OCI-M2 (cell line): ENCODE measurements around the gene PAEP.
"Not testable (repeated sequence)": the region's sequence is repeated elsewhere in the genome, so short reads cannot be mapped to it uniquely, and the experiment has no call there.

Source experiments
- DNase-seq: peaks from one replicate; lab custom pipeline; 2025; ENCODE audit not compliant: unreplicated experiment; lab: John Stamatoyannopoulos, UW

The PAEP gene

DNA sequence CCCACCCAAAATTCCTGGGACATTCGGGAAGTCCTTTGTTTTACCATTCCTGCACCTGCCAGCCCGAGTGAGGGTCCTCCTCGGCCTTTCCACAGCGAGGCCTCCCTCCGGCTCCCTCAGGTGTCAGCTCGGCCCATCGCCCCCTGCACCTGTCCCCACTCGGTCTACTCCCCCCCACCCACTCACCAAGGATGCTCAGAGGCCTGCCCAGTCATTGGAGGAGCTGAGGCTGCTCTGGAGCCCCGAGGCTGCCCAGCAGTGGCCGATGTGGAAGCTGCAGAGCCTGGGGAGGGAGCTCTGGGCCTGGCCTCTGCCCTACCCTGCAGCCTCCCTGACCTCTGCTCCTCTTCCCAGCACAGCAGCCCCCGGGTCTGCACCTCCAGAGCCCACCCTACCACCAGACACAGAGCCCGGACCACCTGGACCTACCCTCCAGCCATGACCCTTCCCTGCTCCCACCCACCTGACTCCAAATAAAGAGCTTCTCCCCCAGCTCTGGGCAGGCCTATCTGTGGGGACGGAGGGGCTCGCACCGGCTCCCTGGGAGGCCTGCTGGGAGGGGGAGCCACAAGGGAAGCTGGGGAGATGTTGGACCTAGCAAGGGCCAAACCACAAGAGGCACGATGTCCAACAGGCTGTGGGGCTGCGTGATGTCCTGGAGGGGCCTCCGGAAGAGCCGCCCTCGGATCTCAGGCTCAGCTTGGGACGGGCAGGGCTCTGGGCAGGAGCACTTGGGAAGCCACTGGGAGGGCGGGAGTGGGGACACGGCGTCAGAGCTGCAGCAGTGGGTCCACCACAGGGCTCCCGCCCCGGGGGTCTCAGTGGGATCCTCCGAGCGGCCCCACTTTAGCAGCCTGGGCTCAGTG lies 11.8 kb upstream of the PAEP start:
- DNase-seq = not testable (repeated sequence)

GRCh38 chr9:135550344-135550918 lies 11.1 kb upstream of the PAEP start:
- no peak for DNase-seq

- no peak for DNase-seq
Observed at GRCh38 chr9:135551031-135551430, 10.5 kb upstream of the PAEP start.

GRCh38 chr9:135551456-135551855 lies 10.1 kb upstream of the PAEP start:
- DNase-seq = no peak

- DNase-seq = no peak
Observed at GRCh38 chr9:135552021-135552697, 9.4 kb upstream of the PAEP start.

DNA sequence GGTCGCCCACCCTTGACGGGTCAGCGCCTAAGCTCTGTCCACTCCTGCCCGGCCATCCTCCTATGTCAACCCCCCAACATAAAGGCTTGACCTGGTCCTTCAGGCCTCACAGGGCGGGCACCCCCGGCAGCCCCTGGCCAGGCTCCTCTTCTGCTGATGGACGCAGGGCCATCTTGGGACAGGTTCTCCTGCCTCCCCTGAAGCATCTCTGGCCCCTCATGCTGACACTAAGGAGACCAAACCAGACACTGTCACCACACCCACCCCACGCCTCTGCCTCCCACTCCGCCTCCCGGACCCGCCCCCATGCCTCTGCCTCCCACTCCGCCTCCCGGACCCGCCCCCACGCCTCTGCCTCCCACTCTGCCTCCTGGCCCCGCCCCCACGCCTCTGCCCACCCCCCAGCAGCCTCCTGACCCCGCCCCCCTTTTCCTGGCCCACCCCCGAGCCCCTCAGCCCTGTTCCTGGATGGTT lies 8.8 kb upstream of the PAEP start:
- DNase-seq = no peak

DNA sequence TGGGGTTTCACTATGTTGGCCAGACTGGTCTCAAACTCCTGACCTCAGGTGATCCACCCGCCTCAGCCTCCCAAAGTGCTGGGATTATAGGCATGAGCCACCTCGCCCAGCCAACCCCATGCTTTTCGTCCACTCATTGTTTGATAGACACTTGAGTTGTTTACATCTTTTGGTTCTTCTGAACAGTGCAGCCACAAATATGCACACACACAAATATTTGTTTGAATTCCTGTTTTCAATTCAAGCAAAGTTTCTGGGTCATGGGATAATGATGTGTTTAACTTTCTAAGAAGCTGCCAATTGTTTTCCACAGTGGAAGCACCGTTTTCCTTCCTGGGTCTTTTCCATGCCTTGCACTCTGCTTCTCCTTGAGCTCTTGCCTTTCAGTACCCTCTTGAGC lies 6.8 kb upstream of the PAEP start:
- DNase-seq = no peak

DNA sequence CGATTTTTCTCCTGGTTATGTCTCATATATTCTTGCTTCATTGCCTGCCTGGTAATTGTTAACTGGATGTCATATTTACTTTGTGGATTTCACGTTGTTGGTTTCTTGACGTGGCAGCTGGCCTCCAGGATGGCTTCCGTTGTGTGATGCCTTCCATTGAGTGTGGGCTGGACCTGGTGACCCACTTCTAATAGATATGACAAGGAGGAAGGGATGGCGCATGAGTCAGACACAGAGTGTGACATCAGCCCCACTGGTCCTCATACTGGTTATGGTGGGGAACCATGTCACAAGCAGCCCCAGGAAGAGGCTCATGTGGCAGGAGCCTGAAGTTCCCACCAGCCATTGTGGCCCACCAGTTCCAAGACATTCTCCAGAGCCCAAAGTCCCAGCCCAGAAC lies 6.4 kb upstream of the PAEP start:
- no peak for DNase-seq

DNA sequence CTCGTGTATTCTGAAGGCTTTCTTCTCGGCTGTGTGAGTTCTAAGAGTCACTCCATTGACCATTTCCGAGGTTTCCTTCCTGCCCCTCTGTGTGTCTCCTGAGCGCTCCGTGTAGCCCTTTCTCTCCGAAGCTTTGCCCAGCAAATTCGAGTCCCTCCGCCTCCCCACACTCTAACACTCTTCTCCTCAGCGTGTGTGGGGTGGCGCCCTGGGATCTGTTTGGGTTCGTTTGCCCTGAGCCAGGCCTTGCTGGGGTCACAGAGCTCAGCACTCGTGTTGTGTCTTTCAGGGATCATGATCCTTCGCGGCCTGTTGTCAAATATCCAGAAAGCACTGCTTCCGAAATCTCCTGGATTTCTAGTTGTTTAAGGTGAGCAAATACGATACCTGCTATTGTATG lies 5.6 kb upstream of the PAEP start:
- DNase-seq = no peak

DNA sequence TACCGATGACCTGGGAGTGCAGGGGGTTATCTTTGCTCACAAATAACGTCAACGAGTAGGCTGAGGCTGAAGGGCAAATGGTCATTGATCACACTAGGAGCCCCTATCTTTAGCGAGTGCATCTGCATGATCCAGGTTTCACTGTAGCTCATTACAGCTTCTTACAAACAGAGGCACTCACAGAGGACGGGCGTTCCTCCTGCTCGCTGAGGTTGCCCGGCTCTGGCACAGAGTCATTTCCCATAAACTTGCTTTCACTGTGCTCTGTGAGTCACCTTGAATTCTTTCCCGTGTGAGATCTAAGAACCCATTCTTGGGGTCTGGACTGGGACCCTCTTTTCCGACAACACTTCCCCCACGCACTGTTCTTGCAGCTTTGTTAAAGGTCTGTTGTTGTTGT lies 1.9 kb upstream of the PAEP start:
- no peak for DNase-seq

- no peak for DNase-seq
Observed at GRCh38 chr9:135562235-135562745, 734 bp downstream of the PAEP start.

- no peak for DNase-seq
Observed at GRCh38 chr9:135563039-135563476, 1.5 kb downstream of the PAEP start.

- no peak for DNase-seq
Observed at GRCh38 chr9:135563858-135564257, 2.3 kb downstream of the PAEP start.

DNA sequence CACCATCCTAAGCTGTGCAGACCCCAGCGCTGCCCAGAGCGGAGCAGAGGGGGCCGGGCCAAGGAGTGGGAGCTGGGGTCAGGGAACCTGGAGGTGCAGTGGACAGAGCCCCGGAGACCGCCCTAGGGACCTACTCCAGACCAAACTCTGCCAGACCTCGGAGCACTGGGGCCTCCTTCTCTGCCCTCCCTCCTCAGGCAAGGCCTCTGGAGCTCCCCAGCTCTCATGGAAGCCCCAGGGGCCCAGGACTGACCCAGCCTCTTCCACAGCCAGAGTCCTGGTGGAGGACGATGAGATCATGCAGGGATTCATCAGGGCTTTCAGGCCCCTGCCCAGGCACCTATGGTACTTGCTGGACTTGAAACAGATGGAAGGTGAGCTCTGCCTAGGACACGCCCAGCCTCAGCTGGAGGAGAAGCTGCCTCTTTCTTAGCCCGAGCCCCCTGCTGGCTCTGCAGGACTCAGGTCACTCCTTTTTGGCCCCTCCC lies 3.6 kb downstream of the PAEP start:
- DNase-seq = no peak

DNA sequence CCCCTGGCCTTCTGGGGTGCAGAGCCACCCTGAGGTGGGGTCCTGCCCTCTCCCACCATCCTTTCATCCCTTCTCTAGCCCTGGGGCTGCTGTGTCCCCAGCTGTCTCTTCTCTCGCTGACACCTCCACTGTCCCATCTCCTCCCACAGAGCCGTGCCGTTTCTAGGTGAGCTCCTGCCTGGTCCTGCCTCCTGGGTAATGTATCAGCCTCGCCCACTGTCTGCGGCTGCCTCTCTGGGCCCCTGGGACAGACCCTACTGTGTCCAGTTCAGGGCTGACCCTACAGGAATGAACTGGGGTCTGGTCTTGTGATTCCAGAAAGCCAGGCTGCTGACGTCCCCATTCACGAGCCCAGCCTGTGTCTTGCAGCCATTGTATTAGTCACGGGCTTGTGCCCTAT lies 4.1 kb downstream of the PAEP start:
- DNase-seq = no peak

- DNase-seq = no peak
Observed at GRCh38 chr9:135566552-135566951, 5.0 kb downstream of the PAEP start.

DNA sequence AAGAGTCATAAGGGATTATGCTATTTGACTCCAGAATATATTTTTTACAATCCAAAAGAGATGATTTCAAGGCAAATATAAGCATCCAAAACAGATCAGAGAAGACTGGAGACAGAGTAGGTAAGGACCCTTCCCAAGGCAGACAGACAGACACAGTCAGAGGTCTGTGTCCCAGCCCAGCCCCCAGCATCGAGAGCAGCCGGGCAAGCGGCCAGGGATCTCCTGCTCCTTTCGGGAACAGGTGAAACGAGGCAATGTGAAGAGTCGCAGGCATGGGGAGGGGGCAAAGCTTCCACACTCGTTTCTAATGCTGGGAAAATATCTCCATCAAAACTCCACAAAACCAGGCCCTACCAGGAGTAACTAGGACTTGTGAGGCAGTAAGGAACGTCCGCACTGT lies 5.8 kb downstream of the PAEP start:
- no peak for DNase-seq

- DNase-seq = no peak
Observed at GRCh38 chr9:135568026-135568425, 6.5 kb downstream of the PAEP start.

- DNase-seq = no peak
Observed at GRCh38 chr9:135570456-135570855, 8.9 kb downstream of the PAEP start.

- DNase-seq = no peak
Observed at GRCh38 chr9:135572233-135572632, 10.7 kb downstream of the PAEP start.

DNA sequence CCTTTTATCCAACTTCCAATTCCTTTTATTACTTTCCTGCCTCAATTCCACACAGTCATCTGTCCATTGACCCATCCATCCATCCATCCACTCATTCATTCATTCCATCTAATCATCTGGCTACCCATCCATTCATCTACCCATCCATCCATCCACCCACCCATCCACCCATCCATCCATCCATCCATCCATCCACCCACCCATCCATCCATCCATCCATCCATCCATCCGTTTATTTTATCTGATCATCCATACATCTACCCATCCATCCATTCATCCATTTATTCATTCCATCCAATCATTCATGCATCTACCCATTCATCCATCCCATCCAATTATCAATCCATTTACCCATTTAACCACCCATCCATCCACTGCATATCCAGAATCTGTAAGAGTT lies 11.6 kb downstream of the PAEP start:
- no peak for DNase-seq

GRCh38 chr9:135574331-135574730 lies 12.8 kb downstream of the PAEP start:
- no peak for DNase-seq
